DMS153 (cell line): Measurements from ENCODE around the gene FGFRL1.
"Not testable (repeated sequence)": the region's sequence is repeated elsewhere in the genome, so short reads cannot be mapped to it uniquely, and the experiment has no call there.

Source experiments
- DNase-seq: peaks from one replicate; lab custom pipeline; 2025; lab: John Stamatoyannopoulos, UW

FGFRL1 gene

GRCh38 chr4:1053080-1053661 lies 41.7 kb downstream of the FGFRL1 start:
- no peak for DNase-seq

- not testable (repeated sequence) for DNase-seq
Measured at GRCh38 chr4:1053891-1054290, 42.5 kb downstream of the FGFRL1 start.

GRCh38 chr4:1054696-1055242 lies 43.3 kb downstream of the FGFRL1 start:
- not testable (repeated sequence) for DNase-seq

- not testable (repeated sequence) for DNase-seq
Measured at GRCh38 chr4:1055243-1055701, 43.8 kb downstream of the FGFRL1 start.

GRCh38 chr4:1055721-1056590 lies 44.5 kb downstream of the FGFRL1 start:
- no peak for DNase-seq

- DNase-seq: no peak
Measured at GRCh38 chr4:1056671-1057402, 45.4 kb downstream of the FGFRL1 start.

GRCh38 chr4:1057403-1057745 lies 45.9 kb downstream of the FGFRL1 start:
- no peak for DNase-seq

- DNase-seq: no peak
Measured at GRCh38 chr4:1058198-1058996, 47.0 kb downstream of the FGFRL1 start.

GRCh38 chr4:1058997-1059665 lies 47.7 kb downstream of the FGFRL1 start:
- no peak for DNase-seq

- DNase-seq: no peak
Measured at GRCh38 chr4:1060121-1060520, 48.7 kb downstream of the FGFRL1 start.

GRCh38 chr4:1060621-1061020 lies 49.2 kb downstream of the FGFRL1 start:
- no peak for DNase-seq

- no peak for DNase-seq
Measured at GRCh38 chr4:1061056-1061700, 49.8 kb downstream of the FGFRL1 start.

GRCh38 chr4:1061760-1062159 lies 50.3 kb downstream of the FGFRL1 start:
- DNase-seq: no peak

- no peak for DNase-seq
Measured at GRCh38 chr4:1062419-1062818, 51.0 kb downstream of the FGFRL1 start.

- no peak for DNase-seq
Measured at GRCh38 chr4:1065732-1066131, 54.3 kb downstream of the FGFRL1 start.

- DNase-seq: no peak
Measured at GRCh38 chr4:1069394-1069793, 58.0 kb downstream of the FGFRL1 start.

- DNase-seq: peak; percentile 33
Measured at GRCh38 chr4:1072830-1073446, 61.5 kb downstream of the FGFRL1 start.

- DNase-seq: no peak
Measured at GRCh38 chr4:1074077-1074476, 62.7 kb downstream of the FGFRL1 start.

GRCh38 chr4:1075225-1075624 lies 63.8 kb downstream of the FGFRL1 start:
- DNase-seq: no peak
